Measurements from ENCODE around the gene AFF3. TPM values are rescaled to one million over a fixed set of nuclear protein-coding genes. Genes with fewer than 3 reads are reported as not detected.

AFF3 gene
- total and polyA plus RNA-seq, 7 donors, result 0.46 to 25.0 (median 18.6) TPM

DNA sequence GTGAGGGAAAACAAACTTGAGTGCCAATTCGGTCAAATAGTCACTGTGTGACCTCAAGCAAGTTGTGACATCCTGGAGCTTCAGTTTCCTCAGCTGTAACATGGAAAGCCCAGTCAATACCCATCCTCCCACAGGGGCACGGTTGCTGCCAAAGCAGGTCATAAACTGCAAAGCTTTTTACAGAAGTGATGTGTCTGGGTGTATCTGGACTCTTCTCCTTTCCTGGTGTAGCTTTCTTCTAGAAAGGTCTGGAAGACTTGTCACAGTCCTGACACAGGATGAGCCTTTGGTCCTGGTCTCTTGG lies 4.2 kb upstream of the AFF3 start:
- Histone ChIP-seq H3K9me3 (no peaks in the 10 kb centered on the region), H3K4me3 (no peak overlapping the region), H3K4me1 (no peaks in the 10 kb centered on the region), H3K27ac (no peak overlapping the region), H3K27me3 (no peaks in the 10 kb centered on the region), H3K36me3 (no peaks in the 10 kb centered on the region)
- TF ChIP-seq EP300 (IDR thresholded peaks at IDR 0.05) (no peak), POLR2AphosphoS5 (IDR thresholded peaks at IDR 0.05) (no peak), POLR2A (IDR thresholded peaks at IDR 0.05) (no peak)
- TF ChIP-seq, protein P1, sequence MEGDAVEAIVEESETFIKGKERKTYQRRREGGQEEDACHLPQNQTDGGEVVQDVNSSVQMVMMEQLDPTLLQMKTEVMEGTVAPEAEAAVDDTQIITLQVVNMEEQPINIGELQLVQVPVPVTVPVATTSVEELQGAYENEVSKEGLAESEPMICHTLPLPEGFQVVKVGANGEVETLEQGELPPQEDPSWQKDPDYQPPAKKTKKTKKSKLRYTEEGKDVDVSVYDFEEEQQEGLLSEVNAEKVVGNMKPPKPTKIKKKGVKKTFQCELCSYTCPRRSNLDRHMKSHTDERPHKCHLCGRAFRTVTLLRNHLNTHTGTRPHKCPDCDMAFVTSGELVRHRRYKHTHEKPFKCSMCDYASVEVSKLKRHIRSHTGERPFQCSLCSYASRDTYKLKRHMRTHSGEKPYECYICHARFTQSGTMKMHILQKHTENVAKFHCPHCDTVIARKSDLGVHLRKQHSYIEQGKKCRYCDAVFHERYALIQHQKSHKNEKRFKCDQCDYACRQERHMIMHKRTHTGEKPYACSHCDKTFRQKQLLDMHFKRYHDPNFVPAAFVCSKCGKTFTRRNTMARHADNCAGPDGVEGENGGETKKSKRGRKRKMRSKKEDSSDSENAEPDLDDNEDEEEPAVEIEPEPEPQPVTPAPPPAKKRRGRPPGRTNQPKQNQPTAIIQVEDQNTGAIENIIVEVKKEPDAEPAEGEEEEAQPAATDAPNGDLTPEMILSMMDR (IDR thresholded peaks at IDR 0.05), result no peak
- DNase-seq, result no peak
- intact Hi-C loops (cut with DNase I), result no loop called here
- 72 to 76% methylated on average over 2 of the region's 2 CpGs for WGBS, 2 donors

DNA sequence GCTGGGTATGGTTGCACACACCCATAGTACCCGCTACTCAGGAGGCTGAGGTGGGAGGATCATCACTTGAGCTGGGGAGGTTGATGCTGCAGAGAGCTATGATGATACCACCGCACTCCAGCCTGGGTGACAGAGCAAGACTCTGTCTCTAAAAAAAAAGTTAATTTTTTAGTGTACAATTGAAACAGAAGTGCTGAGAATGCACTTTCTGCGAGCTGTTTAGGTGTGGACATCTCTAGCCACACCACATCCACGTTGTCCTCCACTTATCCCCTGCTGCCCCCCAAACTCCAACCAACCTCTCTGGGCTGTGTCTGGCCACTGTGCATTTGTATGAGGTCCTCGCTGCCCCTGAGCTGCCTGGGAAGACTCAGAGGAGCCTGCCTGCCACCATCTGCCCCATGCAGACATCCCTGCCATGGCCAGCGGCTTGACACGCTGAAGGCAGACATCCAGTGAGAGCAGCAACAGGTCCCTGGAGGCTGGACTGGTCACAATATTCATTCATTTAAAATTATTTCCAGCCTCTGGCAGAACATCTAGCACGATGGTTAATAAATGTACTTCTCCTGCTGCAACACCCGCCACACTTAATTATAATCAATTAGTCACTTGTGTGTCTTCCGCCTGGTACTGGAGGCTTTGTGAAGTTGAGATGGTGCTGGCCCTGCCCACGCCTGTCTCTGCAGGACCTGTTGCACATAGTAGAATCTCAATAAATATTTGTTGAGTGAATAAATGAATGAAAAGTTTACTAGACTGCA lies 3.7 kb upstream of the AFF3 start:
- H3K27me3 ChIP-seq, result no peaks in the 10 kb centered on the region
- no peak overlapping the region for H3K27ac ChIP-seq
- whole genome bisulfite sequencing, 2 donors, result 83 to 90% methylated on average over 11 of the region's 11 CpGs
- H3K4me3 ChIP-seq, result no peak overlapping the region
- no peak for DNase-seq
- H3K4me1 ChIP-seq, result no peaks in the 10 kb centered on the region
- intact Hi-C loops (cut with DNase I), result no loop called here
- TF ChIP-seq POLR2A (IDR thresholded peaks at IDR 0.05) (no peak), EP300 (IDR thresholded peaks at IDR 0.05) (no peak), POLR2AphosphoS5 (IDR thresholded peaks at IDR 0.05) (no peak)
- TF ChIP-seq, protein P1 (IDR thresholded peaks at IDR 0.05), result no peak
- H3K9me3 ChIP-seq, result no peaks in the 10 kb centered on the region
- no peaks in the 10 kb centered on the region for H3K36me3 ChIP-seq

DNA sequence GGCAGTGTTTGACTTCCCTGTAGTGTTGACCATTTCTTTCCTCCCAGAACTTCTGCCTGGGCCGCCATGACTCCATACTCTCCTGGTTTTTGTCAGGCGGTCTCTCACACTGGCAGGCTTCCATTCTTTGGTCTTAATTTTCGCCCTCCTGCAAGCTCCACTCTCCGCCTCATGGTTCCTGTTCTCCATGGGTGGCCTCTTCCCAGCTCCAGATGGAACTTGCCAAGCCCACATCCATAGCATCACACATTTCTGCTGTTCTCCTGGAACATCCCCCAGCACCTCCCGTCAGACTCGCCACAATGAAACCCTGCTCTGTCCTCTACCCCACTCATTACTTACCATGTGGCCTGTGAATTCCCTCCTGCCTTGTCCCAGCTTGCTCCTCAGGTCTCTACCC lies 896 bp upstream of the AFF3 start:
- no peak for DNase-seq
- Histone ChIP-seq H3K27ac (no peak overlapping the region), H3K4me3 (no peak overlapping the region), H3K9me3 (no peaks in the 10 kb centered on the region), H3K36me3 (no peaks in the 10 kb centered on the region), H3K27me3 (no peaks in the 10 kb centered on the region), H3K4me1 (no peaks in the 10 kb centered on the region)
- no peak for TF ChIP-seq POLR2AphosphoS5 (IDR thresholded peaks at IDR 0.05)
- no peak for TF ChIP-seq EP300 (IDR thresholded peaks at IDR 0.05)
- TF ChIP-seq, protein P1 (IDR thresholded peaks at IDR 0.05), result no peak
- TF ChIP-seq POLR2A (IDR thresholded peaks at IDR 0.05), result no peak
- WGBS, 2 donors, result 89 to 91% methylated on average over 6 of the region's 6 CpGs
- intact Hi-C loops (cut with DNase I), result no loop called here

DNA sequence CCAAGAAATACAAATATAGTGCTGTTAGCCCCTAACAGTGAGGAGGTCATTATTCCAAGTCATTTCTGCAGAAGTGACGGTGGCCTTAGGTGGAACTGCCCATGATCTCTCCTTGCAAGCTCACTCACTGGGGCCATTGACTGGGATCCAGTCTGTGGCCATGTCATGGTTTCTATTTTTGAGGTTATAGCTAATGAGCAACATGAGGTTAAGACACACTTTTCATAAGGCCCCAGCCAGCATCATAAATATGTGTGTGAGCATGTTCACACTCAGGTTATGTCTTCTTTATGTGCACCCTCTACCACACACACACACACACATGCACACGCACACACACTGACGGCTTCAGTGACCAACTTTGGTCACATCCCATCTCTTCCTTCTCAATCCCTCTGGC lies 484 bp downstream of the AFF3 start:
- Histone ChIP-seq H3K27me3 (no peaks in the 10 kb centered on the region), H3K4me1 (no peaks in the 10 kb centered on the region), H3K27ac (no peak overlapping the region), H3K9me3 (no peaks in the 10 kb centered on the region), H3K36me3 (no peaks in the 10 kb centered on the region), H3K4me3 (no peak overlapping the region)
- intact Hi-C loops (cut with DNase I), result no loop called here
- WGBS, 2 donors, result 53 to 93% methylated on average over 3 of the region's 3 CpGs
- no peak for DNase-seq
- TF ChIP-seq EP300 (IDR thresholded peaks at IDR 0.05) (no peak), POLR2AphosphoS5 (IDR thresholded peaks at IDR 0.05) (no peak), POLR2A (IDR thresholded peaks at IDR 0.05) (no peak)
- TF ChIP-seq, protein P1 (IDR thresholded peaks at IDR 0.05), result no peak

DNA sequence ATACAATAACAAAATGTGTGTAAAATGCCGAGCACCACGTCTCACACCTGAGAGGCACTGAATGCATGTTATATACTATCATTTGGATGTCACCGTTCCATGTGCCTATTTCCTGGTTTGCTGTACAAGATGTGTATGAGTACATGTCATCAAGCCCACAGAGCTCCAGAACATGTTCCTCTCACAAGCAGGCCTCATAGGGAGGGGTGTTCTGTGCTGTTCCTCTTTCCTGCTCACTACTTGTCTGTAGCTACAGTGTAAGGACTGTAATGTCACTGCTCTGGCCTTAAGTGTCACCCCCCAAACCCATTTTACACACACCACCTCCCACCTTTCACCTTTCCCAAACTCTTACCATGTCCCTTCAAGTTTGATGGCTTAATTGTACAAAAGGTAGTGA lies 1.8 kb downstream of the AFF3 start:
- intact Hi-C loops (cut with DNase I), result no loop called here
- TF ChIP-seq POLR2A (IDR thresholded peaks at IDR 0.05) (no peak), POLR2AphosphoS5 (IDR thresholded peaks at IDR 0.05) (no peak), EP300 (IDR thresholded peaks at IDR 0.05) (no peak)
- TF ChIP-seq, protein P1 (IDR thresholded peaks at IDR 0.05), result no peak
- H3K4me1 ChIP-seq, result no peaks in the 10 kb centered on the region
- no peak overlapping the region for H3K27ac ChIP-seq
- WGBS, 2 donors, result 70 to 86% methylated on average over 3 of the region's 3 CpGs
- no peaks in the 10 kb centered on the region for H3K9me3 ChIP-seq
- H3K4me3 ChIP-seq, result no peak overlapping the region
- no peak for DNase-seq
- no peaks in the 10 kb centered on the region for H3K36me3 ChIP-seq
- H3K27me3 ChIP-seq, result no peaks in the 10 kb centered on the region
